ENCODE results near the gene TEAD2. TPM values are rescaled to one million over a fixed set of nuclear protein-coding genes. Genes with fewer than 3 reads are reported as not detected.

The TEAD2 gene
- total and polyA plus RNA-seq, 4 donors = 21.9 to 40.0 (median 31.5) TPM

DNA sequence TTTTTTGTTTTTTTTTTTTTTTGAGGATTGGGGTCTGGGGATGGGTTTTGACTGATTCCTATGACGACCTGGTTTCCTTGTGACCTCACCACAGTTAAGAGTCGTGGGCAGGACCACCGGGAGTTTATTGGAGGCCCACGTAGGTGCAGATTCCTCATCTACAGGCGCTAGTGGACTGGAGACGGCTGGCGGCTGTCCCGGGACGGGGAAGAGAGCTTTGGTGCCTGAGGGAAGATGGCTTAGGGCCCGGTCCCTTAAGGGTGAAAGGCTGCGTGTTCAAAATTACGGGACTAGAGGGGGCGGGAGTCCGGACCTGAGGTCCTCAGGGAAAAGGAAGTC lies 682 bp upstream of the TEAD2 start:
- Histone ChIP-seq H3K36me3 (ENCODE audit: control insufficient read depth in 4 of 4, insufficient read depth in 4 of 4, low read length in 4 of 4) (peaks cover 0 to 10% (median 3%) of the 10 kb centered on the region in 4 donors), H3K27me3 (ENCODE audit: control insufficient read depth in 3 of 3, insufficient read depth in 3 of 3, low read length in 2 of 3) (no peaks in the 10 kb centered on the region), H3K27ac (ENCODE audit: low read depth in 1 of 2, low read length in 1 of 2) (peak overlapping the region; percentile 30 to 50), H3K4me3 (no peak overlapping the region), H3K4me1 (ENCODE audit: control insufficient read depth in 5 of 5, insufficient read depth in 5 of 5, low read length in 5 of 5) (peaks cover 0 to 15% (median 3%) of the 10 kb centered on the region in 5 donors), H3K9me3 (ENCODE audit: control insufficient read depth in 4 of 4, insufficient read depth in 3 of 4, low read length in 3 of 4) (no peaks in the 10 kb centered on the region), H3K9ac (ENCODE audit: insufficient read depth in 1 of 2, low read length in 2 of 2) (peak overlapping the region in 1 of 2 donors; percentile 81)
- WGBS, 2 donors = 1% methylated on average over 14 of the region's 14 CpGs
- TF ChIP-seq, protein P1, sequence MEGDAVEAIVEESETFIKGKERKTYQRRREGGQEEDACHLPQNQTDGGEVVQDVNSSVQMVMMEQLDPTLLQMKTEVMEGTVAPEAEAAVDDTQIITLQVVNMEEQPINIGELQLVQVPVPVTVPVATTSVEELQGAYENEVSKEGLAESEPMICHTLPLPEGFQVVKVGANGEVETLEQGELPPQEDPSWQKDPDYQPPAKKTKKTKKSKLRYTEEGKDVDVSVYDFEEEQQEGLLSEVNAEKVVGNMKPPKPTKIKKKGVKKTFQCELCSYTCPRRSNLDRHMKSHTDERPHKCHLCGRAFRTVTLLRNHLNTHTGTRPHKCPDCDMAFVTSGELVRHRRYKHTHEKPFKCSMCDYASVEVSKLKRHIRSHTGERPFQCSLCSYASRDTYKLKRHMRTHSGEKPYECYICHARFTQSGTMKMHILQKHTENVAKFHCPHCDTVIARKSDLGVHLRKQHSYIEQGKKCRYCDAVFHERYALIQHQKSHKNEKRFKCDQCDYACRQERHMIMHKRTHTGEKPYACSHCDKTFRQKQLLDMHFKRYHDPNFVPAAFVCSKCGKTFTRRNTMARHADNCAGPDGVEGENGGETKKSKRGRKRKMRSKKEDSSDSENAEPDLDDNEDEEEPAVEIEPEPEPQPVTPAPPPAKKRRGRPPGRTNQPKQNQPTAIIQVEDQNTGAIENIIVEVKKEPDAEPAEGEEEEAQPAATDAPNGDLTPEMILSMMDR (IDR thresholded peaks at IDR 0.05; ENCODE audit: control extremely low read depth, extremely low read depth) = no peak
- DNase-seq (peak; percentile 80 to 86 (median 83)), ATAC-seq (ENCODE audit: insufficient read depth, low FRiP score) (no peak)

DNA sequence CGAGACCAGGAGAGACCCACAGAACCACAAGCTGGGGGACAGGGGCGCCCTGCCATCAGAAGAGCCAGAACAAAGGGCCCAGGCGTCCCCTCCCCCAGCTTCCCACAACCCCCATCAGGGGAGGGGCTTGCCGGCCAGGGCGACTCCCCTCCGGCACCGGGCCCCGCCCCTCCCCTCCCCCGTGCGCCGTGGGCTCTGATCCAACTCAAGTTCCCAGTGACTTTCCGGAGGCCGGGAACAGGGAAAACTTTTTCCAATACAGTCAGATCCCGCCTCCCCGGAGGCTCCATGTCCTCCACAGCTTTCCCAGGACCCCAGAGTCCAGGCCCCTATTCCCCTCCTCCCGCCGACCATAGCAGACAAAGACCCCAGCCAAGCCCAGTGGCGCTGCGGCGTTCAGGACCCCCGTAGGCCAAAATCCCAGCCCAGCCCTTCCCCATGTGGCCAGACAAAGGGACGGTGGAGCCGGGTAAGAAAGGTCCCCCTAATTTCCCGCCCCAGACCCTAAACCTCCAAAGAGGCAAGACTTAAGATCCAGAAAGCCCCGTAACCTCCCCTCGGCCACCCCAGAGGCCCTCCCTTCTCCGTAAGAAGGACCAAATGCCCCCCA lies 673 bp downstream of the TEAD2 start:
- ATAC-seq (ENCODE audit: insufficient read depth, low FRiP score) (no peak), DNase-seq (peak; percentile 94 to 97 (median 96))
- TF ChIP-seq, protein P1 (IDR thresholded peaks at IDR 0.05; ENCODE audit: control extremely low read depth, extremely low read depth) = no peak
- no peaks in the 10 kb centered on the region for H3K27me3 ChIP-seq (ENCODE audit: control insufficient read depth in 3 of 3, insufficient read depth in 3 of 3, low read length in 2 of 3)
- peak overlapping the region; percentile 90 to 98 for H3K27ac ChIP-seq (ENCODE audit: low read depth in 1 of 2, low read length in 1 of 2)
- H3K9ac ChIP-seq (ENCODE audit: insufficient read depth in 1 of 2, low read length in 2 of 2) = peak overlapping the region; percentile 98 to 99
- 3 to 10% methylated on average over 19 to 27 of the region's 27 CpGs for WGBS, 2 donors
- peaks cover 0 to 26% (median 8%) of the 10 kb centered on the region in 5 donors for H3K4me1 ChIP-seq (ENCODE audit: control insufficient read depth in 5 of 5, insufficient read depth in 5 of 5, low read length in 5 of 5)
- peaks cover 0 to 24% (median 9%) of the 10 kb centered on the region in 4 donors for H3K36me3 ChIP-seq (ENCODE audit: control insufficient read depth in 4 of 4, insufficient read depth in 4 of 4, low read length in 4 of 4)
- H3K4me3 ChIP-seq = peak overlapping the region; percentile 59
- H3K9me3 ChIP-seq (ENCODE audit: control insufficient read depth in 4 of 4, insufficient read depth in 3 of 4, low read length in 3 of 4) = no peaks in the 10 kb centered on the region

DNA sequence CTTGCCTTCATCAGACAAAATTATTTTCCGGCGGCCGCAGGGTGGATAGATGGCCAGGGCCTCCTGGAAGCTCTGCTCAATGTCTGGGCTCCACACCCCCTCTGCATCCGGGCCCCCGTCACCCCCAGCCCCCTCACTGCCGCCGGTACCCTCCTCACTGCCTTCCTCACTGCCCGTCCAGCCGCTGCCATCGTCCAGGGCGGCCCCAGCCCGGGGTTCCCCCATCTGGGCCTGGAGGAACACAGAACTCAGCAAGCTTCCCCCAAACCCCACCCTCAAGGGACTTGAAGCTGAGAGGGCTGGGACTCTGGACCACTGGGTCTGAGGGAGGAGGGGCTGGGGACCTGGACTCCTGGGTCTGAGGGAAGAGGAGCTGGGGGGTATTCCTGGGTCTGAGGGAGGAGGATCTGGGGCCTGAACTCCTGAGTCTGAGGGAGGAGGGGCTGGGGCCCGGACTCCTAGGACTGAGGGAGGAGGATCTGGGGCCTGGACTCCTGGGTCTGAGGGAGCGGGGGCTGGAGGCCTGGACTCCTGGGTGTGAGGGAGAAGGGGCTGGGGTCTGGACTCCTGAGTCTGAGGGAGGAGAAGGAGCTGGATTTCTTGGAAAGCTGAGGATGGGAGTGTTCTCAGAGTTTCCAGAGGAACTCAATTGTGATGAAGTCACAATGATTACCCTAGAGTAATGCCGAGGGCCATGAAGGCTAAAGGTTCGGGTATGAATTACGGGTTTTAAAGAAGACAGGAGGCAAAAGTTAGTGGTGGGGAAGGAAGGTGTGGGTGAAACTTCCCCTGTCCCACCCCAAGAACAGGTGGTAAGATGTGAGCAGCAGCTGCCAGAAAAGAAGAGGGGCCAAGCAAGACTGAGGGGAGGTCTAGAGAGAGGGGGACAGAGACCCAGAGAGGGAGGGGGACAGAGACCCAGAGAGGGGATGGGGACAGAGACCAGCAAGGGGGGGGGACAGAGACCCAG lies 2.1 kb downstream of the TEAD2 start:
- DNase-seq = no peak
- peak overlapping the region in 1 of 2 donors; percentile 20 for H3K27ac ChIP-seq (ENCODE audit: low read depth in 1 of 2, low read length in 1 of 2)
- 72 to 73% methylated on average over 17 of the region's 17 CpGs for WGBS, 2 donors

More for the DNA sequence above, 2.1 kb downstream of the TEAD2 start:
- Histone ChIP-seq H3K4me1 (ENCODE audit: control insufficient read depth in 5 of 5, insufficient read depth in 5 of 5, low read length in 5 of 5) (peaks cover 0 to 29% (median 13%) of the 10 kb centered on the region in 5 donors), H3K4me3 (no peak overlapping the region), H3K36me3 (ENCODE audit: control insufficient read depth in 4 of 4, insufficient read depth in 4 of 4, low read length in 4 of 4) (peaks cover 0 to 29% (median 12%) of the 10 kb centered on the region in 4 donors), H3K9me3 (ENCODE audit: control insufficient read depth in 4 of 4, insufficient read depth in 3 of 4, low read length in 3 of 4) (no peaks in the 10 kb centered on the region), H3K9ac (ENCODE audit: insufficient read depth in 1 of 2, low read length in 2 of 2) (peak overlapping the region; percentile 55 to 99), H3K27me3 (ENCODE audit: control insufficient read depth in 3 of 3, insufficient read depth in 3 of 3, low read length in 2 of 3) (no peaks in the 10 kb centered on the region)
- TF ChIP-seq, protein P1 (IDR thresholded peaks at IDR 0.05; ENCODE audit: control extremely low read depth, extremely low read depth) = no peak
- ATAC-seq (ENCODE audit: insufficient read depth, low FRiP score) = no peak
